GM12801 (cell line): ENCODE results near the gene OTUB1.

Experiments
- TF ChIP-seq, protein P1 (sequence below): IDR thresholded peaks from one replicate; pipeline ENCODE4 v1.5.1; 2011; ENCODE audit warnings: control low read depth; ENCODE audit not compliant: insufficient read length; ENCODE audit errors: extremely low read depth

The OTUB1 gene

GRCh38 chr11:63942803-63943202 lies 43.4 kb upstream of the OTUB1 start:
- TF ChIP-seq, protein P1, sequence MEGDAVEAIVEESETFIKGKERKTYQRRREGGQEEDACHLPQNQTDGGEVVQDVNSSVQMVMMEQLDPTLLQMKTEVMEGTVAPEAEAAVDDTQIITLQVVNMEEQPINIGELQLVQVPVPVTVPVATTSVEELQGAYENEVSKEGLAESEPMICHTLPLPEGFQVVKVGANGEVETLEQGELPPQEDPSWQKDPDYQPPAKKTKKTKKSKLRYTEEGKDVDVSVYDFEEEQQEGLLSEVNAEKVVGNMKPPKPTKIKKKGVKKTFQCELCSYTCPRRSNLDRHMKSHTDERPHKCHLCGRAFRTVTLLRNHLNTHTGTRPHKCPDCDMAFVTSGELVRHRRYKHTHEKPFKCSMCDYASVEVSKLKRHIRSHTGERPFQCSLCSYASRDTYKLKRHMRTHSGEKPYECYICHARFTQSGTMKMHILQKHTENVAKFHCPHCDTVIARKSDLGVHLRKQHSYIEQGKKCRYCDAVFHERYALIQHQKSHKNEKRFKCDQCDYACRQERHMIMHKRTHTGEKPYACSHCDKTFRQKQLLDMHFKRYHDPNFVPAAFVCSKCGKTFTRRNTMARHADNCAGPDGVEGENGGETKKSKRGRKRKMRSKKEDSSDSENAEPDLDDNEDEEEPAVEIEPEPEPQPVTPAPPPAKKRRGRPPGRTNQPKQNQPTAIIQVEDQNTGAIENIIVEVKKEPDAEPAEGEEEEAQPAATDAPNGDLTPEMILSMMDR, result no peak

GRCh38 chr11:63944987-63945386 lies 41.3 kb upstream of the OTUB1 start:
- TF ChIP-seq, protein P1, result no peak

- TF ChIP-seq, protein P1, result no peak
Observed at GRCh38 chr11:63945477-63946163, 40.6 kb upstream of the OTUB1 start.

DNA sequence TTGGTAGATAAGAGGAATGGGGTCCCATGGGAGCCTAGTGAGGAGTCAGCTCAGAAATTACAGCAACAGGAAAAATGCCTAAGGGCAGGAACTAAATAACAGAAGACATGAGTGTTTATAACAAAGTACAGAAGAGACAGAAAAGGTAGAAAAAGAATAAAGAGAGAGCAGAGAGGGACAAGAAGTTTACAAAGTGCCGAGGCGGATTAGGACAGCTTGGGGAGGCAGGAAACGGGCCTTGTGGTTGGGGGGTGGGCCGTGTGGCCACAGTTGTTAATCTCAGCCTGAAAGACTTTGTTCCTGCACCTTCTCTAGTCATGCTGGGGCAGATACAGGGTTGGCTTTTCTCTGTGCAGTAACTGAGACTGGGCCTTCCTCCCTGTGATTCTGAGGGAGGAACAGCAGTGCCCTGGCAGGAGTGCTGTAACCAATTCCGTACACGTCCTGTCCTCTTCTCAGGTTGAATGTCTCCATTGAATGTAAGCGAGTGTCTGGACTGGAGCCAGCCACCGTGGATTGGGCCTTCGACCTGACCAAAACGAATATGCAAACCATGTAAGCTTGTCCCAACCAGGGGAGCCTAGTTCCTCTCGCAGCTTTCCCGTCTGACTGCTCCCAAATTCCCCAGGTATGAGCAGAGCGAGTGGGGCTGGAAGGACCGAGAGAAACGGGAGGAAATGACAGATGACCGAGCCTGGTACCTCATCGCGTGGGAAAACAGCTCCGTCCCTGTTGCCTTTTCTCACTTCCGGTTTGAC lies 34.3 kb upstream of the OTUB1 start:
- TF ChIP-seq, protein P1, result no peak

DNA sequence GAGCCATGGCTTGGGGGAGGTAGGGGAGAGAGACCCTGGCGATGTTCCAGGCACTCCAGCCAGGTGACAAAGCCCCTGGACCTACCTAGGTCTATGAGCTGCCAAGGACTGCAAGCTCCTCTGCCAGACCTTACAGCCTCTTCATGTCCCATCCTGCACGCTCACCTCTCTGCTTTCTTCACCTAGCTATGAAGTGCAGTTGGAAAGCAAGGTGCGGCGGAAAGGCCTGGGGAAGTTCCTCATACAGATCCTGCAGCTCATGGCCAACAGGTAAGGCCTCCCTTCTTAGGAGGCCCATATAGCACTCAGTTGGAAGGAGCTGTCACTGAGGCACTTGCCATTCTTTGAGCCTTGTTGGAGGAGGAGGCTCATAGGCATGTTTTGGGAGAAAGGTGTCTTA lies 33.7 kb upstream of the OTUB1 start:
- TF ChIP-seq, protein P1, result no peak

GRCh38 chr11:63958008-63958407 lies 28.2 kb upstream of the OTUB1 start:
- TF ChIP-seq, protein P1, result no peak

GRCh38 chr11:63961608-63962412 lies 24.4 kb upstream of the OTUB1 start:
- TF ChIP-seq, protein P1, result no peak
